Adrenal gland (tissue), 12 donors: ENCODE data around the gene ZBTB46. TPM values are rescaled to one million over a fixed set of nuclear protein-coding genes. Genes with fewer than 3 reads are reported as not detected.

Experiments used
- DNase-seq, 7 donors: peaks; one replicate each; pipeline ENCODE4 v3.0.0-alpha.2; 2019 to 2020
- H3K27ac ChIP-seq, 5 donors: fragments of 200-600 bp; sonication (generic) in 4 of 5; 1 replicate in 3 of 5; 2 replicates in 2 of 5; pipeline versions ENCODE4 v1.5.1 to v1.8.0; 2016 to 2020; ENCODE audit warnings: mild to moderate bottlenecking in 1 of 5
- H3K27me3 ChIP-seq: fragments of 200-600 bp; 2 replicates; pipeline ENCODE4 v1.8.0; 2021
- H3K36me3 ChIP-seq, 2 donors: fragments of 200-600 bp; replicated peaks in 1 of 2; 1 replicate in 1 of 2; 2 replicates in 1 of 2; pipeline versions ENCODE4 v1.5.1 to v1.8.0; 2018 to 2022
- H3K4me1 ChIP-seq, 2 donors: fragments of 200-600 bp; replicated peaks in 1 of 2; 1 replicate in 1 of 2; 2 replicates in 1 of 2; pipeline versions ENCODE4 v1.5.1 to v1.8.0; 2018 to 2021
- H3K4me3 ChIP-seq, 4 donors: fragments of 200-600 bp; sonication (generic) in 3 of 4; one replicate each; pipeline ENCODE4 v1.5.1; 2016 to 2018
- H3K9me3 ChIP-seq, 3 donors: fragments of 200-600 bp; sonication (generic) in 1 of 3; replicated peaks in 1 of 3; 1 replicate in 2 of 3; 2 replicates in 1 of 3; pipeline versions ENCODE4 v1.5.1 to v1.8.0; 2016 to 2021
- CTCF ChIP-seq, 6 experiments: fragments of 450-650 bp in 4 of 6; fragments of 200-600 bp in 2 of 6; sonication (generic) in 1 of 6; IDR thresholded peaks; 1 replicate in 5 of 6; 2 replicates in 1 of 6; pipeline versions ENCODE4 v1.5.1 to v1.8.0; 2016 to 2021; ENCODE audit warnings: antibody characterized with exemption in 6 of 6, mild to moderate bottlenecking in 2 of 6, moderate library complexity in 1 of 6
- POLR2A ChIP-seq, 2 donors: fragments of 450-650 bp; IDR thresholded peaks; one replicate each; pipeline ENCODE4 v1.6.1; 2017; ENCODE audit warnings: antibody characterized with exemption in 2 of 2, mild to moderate bottlenecking in 2 of 2, moderate library complexity in 1 of 2
- WGBS, 4 donors: extraction: QIAGEN DNeasy Blood & Tissue Kit in 2 of 4; methylation state at CpG; one replicate each; pipeline versions ENCODE4 v1.1.5 to v1.1.7; 2013 to 2017; 5-methylcytosine and 5-hydroxymethylcytosine counted together
- intact Hi-C, 2 donors: fragments of 100-400 bp; cut with DNase I; formaldehyde crosslinking; loops; one replicate each; pipeline versions ENCODE4 v1.14.1 to v1.15.0; 2022 to 2023
- polyA plus RNA-seq, 3 donors: library from polyadenylated mRNA; stranded (reverse); fragments of 200-250 nt in 2 of 3; fragments of 350-450 nt in 1 of 3; fragmentation: Illumina TruSeq in 1 of 3; extraction: RNeasy Lipid Tissue Mini Kit (QIAGEN cat#74804) in 1 of 3; gene quantifications; one replicate each; pipeline ENCODE4 v1.2.3, GENCODE V29; 2013 to 2014
- total RNA-seq, 9 donors: library from RNA; depleted of rRNA in 4 of 9; stranded (reverse); fragments of >200 nt in 4 of 9; fragments of 120-200 nt in 1 of 9; fragmentation: NEBNext Ultra II Directional in 1 of 9; extraction: Animal tissue kit (Norgen Biotek cat#: 25700) in 1 of 9; gene quantifications; one replicate each; pipeline versions ENCODE4 v1.1.0 to v1.2.4, GENCODE V29; 2013 to 2023
- donor health status: healthy with polysubstance abuse.
- donor health status: Bipolar disorder and iron deficiency.
- donor health status: DM: yes; HTN: yes; CAD: no.
- donor health status: DM: no; HTN: no; CAD: no.
- donor health status: DM: no; HTN: no; CAD: no.
- donor health status: DM: yes; HTN: yes; CAD: no.

ZBTB46 gene
- total and polyA plus RNA-seq, 12 donors: 0.77 to 22.4 (median 10.6) TPM

DNA sequence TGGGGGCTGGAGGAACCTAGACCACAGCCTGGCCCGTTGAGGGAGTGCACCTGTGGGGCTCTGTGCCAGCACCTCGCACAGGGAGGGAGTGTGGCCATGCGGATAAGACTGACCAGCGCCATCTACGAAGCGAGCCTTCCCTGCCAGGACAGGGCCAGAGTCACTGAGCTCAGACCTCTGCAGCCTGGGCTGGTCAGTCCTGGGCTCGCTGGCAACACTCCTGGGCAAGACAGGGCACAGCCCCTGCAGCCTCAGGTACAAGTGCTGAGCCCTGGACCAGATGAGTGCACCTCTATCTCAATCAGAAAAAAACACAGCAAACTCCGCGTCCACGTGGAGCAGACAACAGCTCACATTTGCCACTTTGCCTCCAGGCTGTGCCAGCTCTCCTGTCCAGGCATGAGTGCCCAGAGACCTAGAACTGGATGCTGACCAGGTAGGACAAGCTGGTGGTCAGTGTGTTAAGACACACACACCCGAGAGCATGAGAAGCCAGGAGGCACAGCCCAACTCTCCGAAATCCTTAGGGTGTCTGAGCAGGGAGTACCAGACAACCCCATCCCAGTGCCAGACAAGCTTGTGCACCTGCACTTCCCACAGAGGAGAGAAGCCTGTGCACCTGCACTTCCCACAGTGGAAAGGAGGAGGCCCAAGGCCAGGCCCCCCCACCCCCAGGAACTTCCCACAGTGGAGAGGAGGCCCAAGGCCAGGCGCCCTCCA is 128.2 kb downstream of the ZBTB46 start:
- no peak for TF ChIP-seq CTCF (IDR thresholded peaks at IDR 0.05)
- no peak for TF ChIP-seq POLR2A (IDR thresholded peaks at IDR 0.05)
- 74 to 80% (median 75%) methylated on average over 6 to 13 of the region's 13 CpGs for WGBS, 4 donors
- Histone ChIP-seq H3K36me3 (peaks cover 0 to 32% of the 10 kb centered on the region in 2 donors), H3K4me3 (no peak overlapping the region), H3K9me3 (no peaks in the 10 kb centered on the region), H3K27me3 (no peaks in the 10 kb centered on the region), H3K27ac (no peak overlapping the region), H3K4me1 (peaks cover 20 to 29% of the 10 kb centered on the region in 2 donors)
- peak in 4 of 7 donors; percentile 16 to 51 (median 22) for DNase-seq
- intact Hi-C loops: loop anchor here in 1 of 2 donors (10.0 kb wide), 1 partner anchor 152 kb away; no protein-coding TSS in a partner anchor

- DNase-seq: peak in 3 of 7 donors; percentile 18 to 79 (median 34)
- intact Hi-C loops: loop anchor here in 1 of 2 donors (10.0 kb wide), 1 partner anchor 153 kb away; no protein-coding TSS in a partner anchor
- Histone ChIP-seq H3K36me3 (peaks cover 0 to 32% of the 10 kb centered on the region in 2 donors), H3K27ac (no peak overlapping the region), H3K4me1 (peaks cover 26 to 36% of the 10 kb centered on the region in 2 donors), H3K9me3 (no peaks in the 10 kb centered on the region), H3K4me3 (no peak overlapping the region), H3K27me3 (no peaks in the 10 kb centered on the region)
- TF ChIP-seq CTCF (IDR thresholded peaks at IDR 0.05) (no peak), POLR2A (IDR thresholded peaks at IDR 0.05) (no peak)
- 88 to 89% (median 88%) methylated on average over 7 to 16 of the region's 16 CpGs for WGBS, 4 donors
Observed at GRCh38 chr20:63702036-63702665, 128.9 kb downstream of the ZBTB46 start.

GRCh38 chr20:63701329-63702035 is 129.6 kb downstream of the ZBTB46 start:
- Histone ChIP-seq H3K4me1 (peaks cover 28 to 38% of the 10 kb centered on the region in 2 donors), H3K27ac (no peak overlapping the region), H3K9me3 (no peaks in the 10 kb centered on the region), H3K27me3 (no peaks in the 10 kb centered on the region), H3K36me3 (peaks cover 0 to 31% of the 10 kb centered on the region in 2 donors), H3K4me3 (no peak overlapping the region)
- peak in 3 of 7 donors; percentile 16 to 26 (median 22) for DNase-seq
- TF ChIP-seq POLR2A (IDR thresholded peaks at IDR 0.05) (no peak), CTCF (IDR thresholded peaks at IDR 0.05) (no peak)
- WGBS, 4 donors: 50 to 95% (median 83%) methylated on average over 2 to 14 of the region's 14 CpGs
- intact Hi-C loops: loop anchor here in 1 of 2 donors (10.0 kb wide), 1 partner anchor 153 kb away; no protein-coding TSS in a partner anchor

GRCh38 chr20:63701051-63701328 is 130.1 kb downstream of the ZBTB46 start:
- intact Hi-C loops: loop anchor here in 1 of 2 donors (10.0 kb wide), 1 partner anchor 154 kb away; no protein-coding TSS in a partner anchor
- no peaks in the 10 kb centered on the region for H3K27me3 ChIP-seq
- no peak for TF ChIP-seq POLR2A (IDR thresholded peaks at IDR 0.05)
- no peak overlapping the region for H3K27ac ChIP-seq
- H3K36me3 ChIP-seq: peaks cover 0 to 26% of the 10 kb centered on the region in 2 donors
- H3K4me3 ChIP-seq: no peak overlapping the region
- H3K4me1 ChIP-seq: peaks cover 27 to 38% of the 10 kb centered on the region in 2 donors
- no peak for DNase-seq
- no peaks in the 10 kb centered on the region for H3K9me3 ChIP-seq
- 80 to 91% (median 83%) methylated on average over 1 to 5 of the region's 5 CpGs; no CpG with 5 or more reads in 1 of the 4 donors for WGBS, 4 donors
